IPS-20b (cell line): ENCODE data around the gene JCHAIN.
"Not testable (repeated sequence)": the region's sequence is repeated elsewhere in the genome, so short reads cannot be mapped to it uniquely, and the experiment has no call there.

ENCODE experiments used
- H3K27ac ChIP-seq: one replicate; pipeline ENCODE4 v1.5.1; 2013; ENCODE audit warnings: low read length
- H3K27me3 ChIP-seq: 2 replicates; pipeline ENCODE4 v1.6.1; 2013; ENCODE audit warnings: mild to moderate bottlenecking, low read length, inconsistent platforms; ENCODE audit not compliant: insufficient read depth
- H3K36me3 ChIP-seq: 2 replicates; pipeline ENCODE4 v1.6.1; 2013; ENCODE audit warnings: low read depth, mild to moderate bottlenecking, inconsistent platforms, low read length, moderate library complexity; ENCODE audit not compliant: insufficient read depth
- H3K4me1 ChIP-seq: 2 replicates; pipeline ENCODE4 v1.6.1; 2013; ENCODE audit warnings: mild to moderate bottlenecking, control low read depth, inconsistent platforms, low read length, moderate library complexity; ENCODE audit not compliant: insufficient read depth
- H3K4me3 ChIP-seq: 2 replicates; pipeline ENCODE4 v1.5.1; 2013; ENCODE audit warnings: mild to moderate bottlenecking, low read length, inconsistent platforms
- H3K9ac ChIP-seq: 2 replicates; pipeline ENCODE4 v1.6.1; 2013; ENCODE audit warnings: low read depth, mild to moderate bottlenecking, inconsistent platforms, low read length, moderate library complexity
- H3K9me3 ChIP-seq: 2 replicates; pipeline ENCODE4 v1.6.1; 2013; ENCODE audit warnings: mild to moderate bottlenecking, low read depth, low read length, inconsistent platforms; ENCODE audit not compliant: insufficient read depth

Gene JCHAIN

GRCh38 chr4:70667740-70668535 lies 1.6 kb upstream of the JCHAIN start:
- Histone ChIP-seq H3K4me3 (no peak overlapping the region), H3K27ac (no peak overlapping the region), H3K9ac (no peak overlapping the region)

GRCh38 chr4:70661309-70661922 lies 4.9 kb downstream of the JCHAIN start:
- H3K36me3 ChIP-seq, H3K4me1 ChIP-seq, H3K9me3 ChIP-seq, H3K4me3 ChIP-seq, H3K9ac ChIP-seq, H3K27ac ChIP-seq, H3K27me3 ChIP-seq: not testable (repeated sequence)

More at GRCh38 chr4:70667740-70668535, 1.6 kb upstream of the JCHAIN start:
- no peaks in the 10 kb centered on the region for H3K9me3 ChIP-seq
- no peaks in the 10 kb centered on the region for H3K4me1 ChIP-seq
- H3K27me3 ChIP-seq, result no peaks in the 10 kb centered on the region
- H3K36me3 ChIP-seq, result no peaks in the 10 kb centered on the region

- no peaks in the 10 kb centered on the region for H3K9me3 ChIP-seq
- H3K4me3 ChIP-seq, result no peak overlapping the region
- H3K27me3 ChIP-seq, result no peaks in the 10 kb centered on the region
- no peak overlapping the region for H3K27ac ChIP-seq
- H3K4me1 ChIP-seq, result no peaks in the 10 kb centered on the region
- H3K36me3 ChIP-seq, result no peaks in the 10 kb centered on the region
- no peak overlapping the region for H3K9ac ChIP-seq
Observed at GRCh38 chr4:70660106-70660505, 6.2 kb downstream of the JCHAIN start.

GRCh38 chr4:70658418-70658817 lies 7.9 kb downstream of the JCHAIN start:
- Histone ChIP-seq H3K27me3 (no peaks in the 10 kb centered on the region), H3K9ac (no peak overlapping the region), H3K9me3 (no peaks in the 10 kb centered on the region), H3K27ac (no peak overlapping the region), H3K36me3 (no peaks in the 10 kb centered on the region), H3K4me1 (no peaks in the 10 kb centered on the region), H3K4me3 (no peak overlapping the region)

GRCh38 chr4:70657326-70657725 lies 9.0 kb downstream of the JCHAIN start:
- Histone ChIP-seq H3K9ac (no peak overlapping the region), H3K27ac (no peak overlapping the region), H3K36me3 (no peaks in the 10 kb centered on the region), H3K4me3 (no peak overlapping the region), H3K4me1 (no peaks in the 10 kb centered on the region), H3K9me3 (no peaks in the 10 kb centered on the region), H3K27me3 (no peaks in the 10 kb centered on the region)

GRCh38 chr4:70654605-70655011 lies 11.7 kb downstream of the JCHAIN start:
- Histone ChIP-seq H3K9me3 (no peaks in the 10 kb centered on the region), H3K9ac (no peak overlapping the region), H3K36me3 (no peaks in the 10 kb centered on the region), H3K27me3 (no peaks in the 10 kb centered on the region), H3K4me1 (no peaks in the 10 kb centered on the region), H3K27ac (no peak overlapping the region), H3K4me3 (no peak overlapping the region)

- no peaks in the 10 kb centered on the region for H3K9me3 ChIP-seq
- no peaks in the 10 kb centered on the region for H3K27me3 ChIP-seq
- H3K4me3 ChIP-seq, result no peak overlapping the region
- H3K4me1 ChIP-seq, result no peaks in the 10 kb centered on the region
- H3K27ac ChIP-seq, result no peak overlapping the region
- no peak overlapping the region for H3K9ac ChIP-seq
- H3K36me3 ChIP-seq, result no peaks in the 10 kb centered on the region
Observed at GRCh38 chr4:70651864-70652506, 14.3 kb downstream of the JCHAIN start.

GRCh38 chr4:70650741-70651140 lies 15.6 kb downstream of the JCHAIN start:
- not testable (repeated sequence) for H3K9me3 ChIP-seq, H3K27me3 ChIP-seq, H3K36me3 ChIP-seq, H3K27ac ChIP-seq, H3K4me1 ChIP-seq, H3K9ac ChIP-seq, H3K4me3 ChIP-seq

- Histone ChIP-seq H3K9me3 (no peaks in the 10 kb centered on the region), H3K4me1 (no peaks in the 10 kb centered on the region), H3K27ac (no peak overlapping the region), H3K36me3 (no peaks in the 10 kb centered on the region), H3K4me3 (no peak overlapping the region), H3K27me3 (no peaks in the 10 kb centered on the region), H3K9ac (no peak overlapping the region)
Observed at GRCh38 chr4:70640192-70640591, 26.1 kb downstream of the JCHAIN start.

- Histone ChIP-seq H3K36me3 (no peaks in the 10 kb centered on the region), H3K27me3 (no peaks in the 10 kb centered on the region), H3K27ac (no peak overlapping the region), H3K4me1 (no peaks in the 10 kb centered on the region), H3K9me3 (no peaks in the 10 kb centered on the region), H3K9ac (no peak overlapping the region), H3K4me3 (no peak overlapping the region)
Observed at GRCh38 chr4:70637239-70637913, 28.9 kb downstream of the JCHAIN start.

GRCh38 chr4:70634482-70634881 lies 31.8 kb downstream of the JCHAIN start:
- Histone ChIP-seq H3K9me3 (no peaks in the 10 kb centered on the region), H3K4me1 (no peaks in the 10 kb centered on the region), H3K27ac (no peak overlapping the region)

More at GRCh38 chr4:70634482-70634881, 31.8 kb downstream of the JCHAIN start:
- H3K9ac ChIP-seq, result no peak overlapping the region
- H3K36me3 ChIP-seq, result no peaks in the 10 kb centered on the region
- no peak overlapping the region for H3K4me3 ChIP-seq
- no peaks in the 10 kb centered on the region for H3K27me3 ChIP-seq
